Lower leg skin (tissue), 3 donors: ENCODE measurements around the gene TLE1.

Experiments used
- POLR2A ChIP-seq, 2 donors: fragments of 450-650 bp; IDR thresholded peaks; one replicate each; pipeline ENCODE4 v1.6.1; 2016 to 2017; ENCODE audit warnings: antibody characterized with exemption in 2 of 2, mild to moderate bottlenecking in 1 of 2, moderate library complexity in 1 of 2
- TF ChIP-seq, protein P1 (sequence below), 3 donors: fragments of 450-650 bp; IDR thresholded peaks; one replicate each; pipeline ENCODE4 v1.5.1; 2016; ENCODE audit warnings: antibody characterized with exemption in 3 of 3, mild to moderate bottlenecking in 3 of 3, moderate library complexity in 2 of 3

DNA sequence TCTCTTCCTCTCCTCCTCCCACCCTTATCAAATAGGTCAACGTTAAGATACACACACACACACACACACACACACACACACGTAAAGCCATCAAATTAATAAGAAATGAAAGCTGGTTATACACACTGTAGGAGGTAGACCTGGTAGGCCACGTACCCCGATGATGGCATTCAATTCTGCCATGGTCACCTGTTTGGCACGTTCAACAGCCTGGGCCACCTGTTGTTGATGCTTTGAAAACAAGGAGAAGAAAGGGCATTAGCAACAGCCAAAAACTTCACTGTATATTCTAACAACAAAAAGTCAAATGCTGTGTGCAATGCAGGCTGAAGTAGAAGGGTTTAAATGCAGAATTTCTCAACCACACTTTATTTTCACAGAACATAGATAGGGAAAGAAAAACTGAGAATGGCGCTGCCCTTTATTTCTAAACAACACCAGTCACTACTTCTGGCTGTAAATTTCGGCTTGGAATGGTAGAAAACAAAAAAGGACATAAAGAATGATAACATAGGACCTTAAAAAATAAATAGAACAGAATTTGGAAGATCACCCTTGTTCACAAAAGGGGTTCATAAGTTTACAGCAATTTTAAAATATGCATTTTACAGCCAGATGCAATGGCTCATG, 37.2 kb downstream of the TLE1 start:
- TF ChIP-seq, protein P1, sequence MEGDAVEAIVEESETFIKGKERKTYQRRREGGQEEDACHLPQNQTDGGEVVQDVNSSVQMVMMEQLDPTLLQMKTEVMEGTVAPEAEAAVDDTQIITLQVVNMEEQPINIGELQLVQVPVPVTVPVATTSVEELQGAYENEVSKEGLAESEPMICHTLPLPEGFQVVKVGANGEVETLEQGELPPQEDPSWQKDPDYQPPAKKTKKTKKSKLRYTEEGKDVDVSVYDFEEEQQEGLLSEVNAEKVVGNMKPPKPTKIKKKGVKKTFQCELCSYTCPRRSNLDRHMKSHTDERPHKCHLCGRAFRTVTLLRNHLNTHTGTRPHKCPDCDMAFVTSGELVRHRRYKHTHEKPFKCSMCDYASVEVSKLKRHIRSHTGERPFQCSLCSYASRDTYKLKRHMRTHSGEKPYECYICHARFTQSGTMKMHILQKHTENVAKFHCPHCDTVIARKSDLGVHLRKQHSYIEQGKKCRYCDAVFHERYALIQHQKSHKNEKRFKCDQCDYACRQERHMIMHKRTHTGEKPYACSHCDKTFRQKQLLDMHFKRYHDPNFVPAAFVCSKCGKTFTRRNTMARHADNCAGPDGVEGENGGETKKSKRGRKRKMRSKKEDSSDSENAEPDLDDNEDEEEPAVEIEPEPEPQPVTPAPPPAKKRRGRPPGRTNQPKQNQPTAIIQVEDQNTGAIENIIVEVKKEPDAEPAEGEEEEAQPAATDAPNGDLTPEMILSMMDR (IDR thresholded peaks at IDR 0.05), result no peak
- no peak for TF ChIP-seq POLR2A (IDR thresholded peaks at IDR 0.05)
